T-helper 1 cell treated with Interleukin-12 subunit alpha and Interleukin-12 subunit beta and Interleukin-4 antibody, amounts not matched to agents 30 μg/mL and 1 μg/mL, for 36 hours (primary cell): ENCODE results near the gene ZXDA.

Experiments
- H3K27ac Mint-ChIP-seq: one replicate; pipeline ENCODE4 v1.8.0; 2021; ENCODE audit warnings: mild to moderate bottlenecking, mixed read lengths
- H3K27me3 Mint-ChIP-seq: one replicate; pipeline ENCODE4 v1.8.0; 2021; ENCODE audit warnings: low read depth, mixed read lengths
- H3K36me3 Mint-ChIP-seq: one replicate; pipeline ENCODE4 v1.8.0; 2021; ENCODE audit warnings: low read depth, mixed read lengths
- H3K4me1 Mint-ChIP-seq: one replicate; pipeline ENCODE4 v1.8.0; 2021; ENCODE audit warnings: low read depth, mixed read lengths
- H3K4me3 Mint-ChIP-seq: one replicate; pipeline ENCODE4 v1.8.0; 2021; ENCODE audit warnings: mild to moderate bottlenecking, moderate library complexity, mixed read lengths
- H3K9me3 Mint-ChIP-seq: one replicate; pipeline ENCODE4 v1.8.0; 2021; ENCODE audit warnings: mixed read lengths

ZXDA gene

DNA sequence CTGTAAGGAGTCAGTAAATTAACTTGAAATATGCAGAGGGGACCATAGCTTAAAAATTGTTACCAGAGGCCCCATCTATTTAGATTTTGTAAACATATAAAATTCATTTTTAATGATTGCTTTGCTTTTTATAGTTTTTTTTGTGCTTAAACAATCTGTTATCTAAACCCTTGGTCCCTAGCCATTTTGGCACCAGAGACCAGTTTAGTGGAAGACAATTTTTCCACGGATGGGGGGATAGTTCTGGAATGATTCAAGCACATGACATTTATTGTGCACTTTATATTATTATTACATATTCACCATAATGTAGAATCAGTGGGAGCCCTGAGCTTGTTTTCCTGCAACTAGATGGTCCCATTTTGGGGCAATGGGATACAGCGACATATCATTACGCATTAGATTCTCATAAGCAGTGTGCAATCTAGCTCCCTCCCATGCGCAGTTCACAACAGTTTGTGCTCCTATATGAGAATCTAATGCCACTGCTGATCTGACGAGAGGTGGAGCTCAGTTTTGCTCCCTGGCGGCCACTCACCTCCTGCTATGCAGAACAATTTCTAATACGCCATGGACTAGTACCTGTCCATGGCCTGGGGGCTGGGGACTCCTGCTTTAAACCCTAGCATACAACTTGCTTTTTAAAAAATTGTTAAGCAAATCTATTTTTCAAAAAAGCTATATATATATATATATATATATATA lies 5.9 kb downstream of the ZXDA start:
- Mint-ChIP-seq H3K4me3 (no peak overlapping the region), H3K4me1 (peaks cover 23% of the 10 kb centered on the region), H3K27me3 (no peaks in the 10 kb centered on the region), H3K9me3 (no peaks in the 10 kb centered on the region), H3K36me3 (peaks cover 6% of the 10 kb centered on the region), H3K27ac (no peak overlapping the region)

DNA sequence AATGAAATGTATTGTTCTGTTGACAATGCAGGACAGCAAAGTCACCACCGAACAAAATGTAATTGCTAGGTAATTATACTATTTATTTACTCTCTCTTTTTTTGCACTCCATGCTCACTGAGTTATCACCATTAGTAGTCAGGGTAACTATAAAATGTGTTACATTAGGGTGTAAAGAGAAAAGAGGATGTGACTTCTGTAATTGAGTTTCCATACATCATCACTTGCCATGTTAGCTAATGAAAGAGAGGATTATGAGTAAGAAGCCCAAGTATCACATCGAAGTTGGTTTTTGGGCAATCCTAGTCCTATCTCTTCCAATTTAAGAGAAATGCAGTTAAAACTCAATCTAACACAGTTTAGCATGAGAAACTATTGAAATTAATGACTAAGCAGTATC lies 7.6 kb downstream of the ZXDA start:
- Mint-ChIP-seq H3K27me3 (no peaks in the 10 kb centered on the region), H3K27ac (no peak overlapping the region), H3K4me1 (peaks cover 20% of the 10 kb centered on the region), H3K9me3 (no peaks in the 10 kb centered on the region), H3K4me3 (no peak overlapping the region), H3K36me3 (peaks cover 6% of the 10 kb centered on the region)

DNA sequence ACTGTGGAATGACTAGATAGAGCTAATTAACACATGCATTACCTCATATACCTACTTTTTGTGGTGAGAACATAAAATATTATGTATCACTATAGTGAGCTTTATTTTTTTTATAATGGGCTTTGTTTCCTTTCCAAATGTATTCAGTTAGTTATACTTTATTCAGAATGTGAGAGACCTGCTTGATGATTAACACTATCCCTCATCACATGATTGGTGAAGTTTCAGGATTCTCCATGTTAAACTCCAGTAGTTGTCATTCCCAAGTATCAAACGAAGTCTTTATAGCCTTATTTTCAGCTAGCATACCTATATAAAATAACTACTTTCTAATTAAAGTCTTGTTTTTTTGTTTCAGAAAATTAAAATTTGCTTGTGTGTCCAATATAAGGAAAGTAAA lies 8.8 kb downstream of the ZXDA start:
- H3K9me3 Mint-ChIP-seq, result no peaks in the 10 kb centered on the region
- no peaks in the 10 kb centered on the region for H3K27me3 Mint-ChIP-seq
- H3K36me3 Mint-ChIP-seq, result peaks cover 3% of the 10 kb centered on the region
- H3K4me3 Mint-ChIP-seq, result no peak overlapping the region
- peaks cover 12% of the 10 kb centered on the region for H3K4me1 Mint-ChIP-seq
- no peak overlapping the region for H3K27ac Mint-ChIP-seq

DNA sequence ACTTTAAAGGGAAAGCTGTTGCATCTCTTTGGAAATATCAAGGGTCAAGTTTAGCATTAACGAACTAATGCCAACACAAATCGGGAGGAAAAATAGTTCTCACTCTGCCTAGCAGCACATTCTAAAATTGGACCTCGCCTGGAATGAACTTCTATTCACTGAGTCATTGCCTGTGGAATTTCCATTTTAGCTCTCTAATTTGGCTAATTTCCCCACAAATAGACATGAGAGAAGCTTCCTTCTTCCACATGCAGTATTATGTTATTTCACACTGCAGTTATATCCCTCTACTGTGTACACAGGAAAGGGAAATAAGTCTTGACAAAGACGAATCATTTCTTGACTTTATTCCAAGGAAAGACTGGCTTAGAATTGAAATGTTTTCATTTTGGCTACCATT lies 9.3 kb downstream of the ZXDA start:
- Mint-ChIP-seq H3K9me3 (no peaks in the 10 kb centered on the region), H3K36me3 (no peaks in the 10 kb centered on the region), H3K4me3 (no peak overlapping the region), H3K27me3 (no peaks in the 10 kb centered on the region), H3K4me1 (peaks cover 8% of the 10 kb centered on the region), H3K27ac (no peak overlapping the region)

DNA sequence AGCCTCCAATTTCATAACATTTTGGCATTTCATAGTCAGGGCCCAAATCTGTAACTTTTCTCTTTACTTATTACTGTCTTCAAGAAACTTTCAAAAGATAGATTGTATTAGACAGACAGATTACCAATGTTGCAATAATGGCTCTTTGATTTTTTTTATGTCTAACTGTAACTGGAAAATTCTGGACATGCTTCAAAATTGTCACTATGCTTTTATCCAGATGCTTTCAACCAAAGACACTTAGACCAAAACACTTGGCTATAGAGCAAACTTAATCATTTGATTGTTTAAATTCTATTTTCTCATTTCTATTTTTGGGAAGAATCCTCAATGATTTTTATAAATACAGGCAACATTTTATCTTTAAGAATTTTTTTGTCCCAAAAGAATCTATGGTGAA lies 10.4 kb downstream of the ZXDA start:
- H3K27me3 Mint-ChIP-seq, result no peaks in the 10 kb centered on the region
- peaks cover under 1% of the 10 kb centered on the region for H3K4me1 Mint-ChIP-seq
- H3K9me3 Mint-ChIP-seq, result no peaks in the 10 kb centered on the region
- H3K27ac Mint-ChIP-seq, result no peak overlapping the region
- H3K36me3 Mint-ChIP-seq, result no peaks in the 10 kb centered on the region
- H3K4me3 Mint-ChIP-seq, result no peak overlapping the region

DNA sequence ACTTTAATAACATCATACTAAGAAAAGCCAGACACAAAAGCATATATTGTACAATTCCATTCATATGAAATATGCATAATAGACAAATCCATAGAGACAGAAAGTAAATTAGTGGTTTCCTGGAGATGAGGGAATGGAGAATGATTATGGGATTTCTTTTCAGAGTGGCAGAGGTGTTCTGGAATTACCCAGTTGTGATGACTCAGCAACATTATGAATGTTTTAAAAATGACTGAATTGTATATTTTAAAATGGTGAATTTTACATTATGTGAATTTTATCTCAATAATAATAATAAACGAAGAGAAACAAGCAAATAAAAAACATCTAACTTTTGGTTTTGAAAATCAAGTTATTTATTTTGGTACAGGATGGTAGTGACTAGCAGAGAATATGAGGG lies 11.2 kb downstream of the ZXDA start:
- no peak overlapping the region for H3K27ac Mint-ChIP-seq
- H3K36me3 Mint-ChIP-seq, result no peaks in the 10 kb centered on the region
- H3K9me3 Mint-ChIP-seq, result no peaks in the 10 kb centered on the region
- H3K4me1 Mint-ChIP-seq, result no peaks in the 10 kb centered on the region
- no peak overlapping the region for H3K4me3 Mint-ChIP-seq
- H3K27me3 Mint-ChIP-seq, result no peaks in the 10 kb centered on the region

DNA sequence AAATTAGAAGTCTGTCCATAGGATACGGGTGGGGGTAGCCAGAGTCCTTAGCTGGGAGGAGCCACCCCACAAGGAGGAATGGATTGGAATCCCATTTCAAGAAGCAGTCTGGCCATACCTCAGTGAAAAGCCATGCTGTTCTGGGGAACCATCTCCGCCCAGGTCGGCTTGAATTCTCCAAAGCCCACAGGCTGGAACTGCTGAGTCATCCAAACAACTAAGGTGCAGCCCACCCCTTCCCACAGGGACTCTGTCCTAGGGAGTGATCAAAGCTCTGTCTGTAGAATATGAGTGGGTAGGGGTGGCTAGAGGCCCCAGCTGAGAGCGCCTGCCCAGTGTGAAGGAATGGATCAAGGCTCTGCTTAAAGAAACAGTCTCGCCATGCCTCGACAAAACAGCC lies 38.8 kb downstream of the ZXDA start:
- peaks cover 21% of the 10 kb centered on the region for H3K9me3 Mint-ChIP-seq
- H3K36me3 Mint-ChIP-seq, result no peaks in the 10 kb centered on the region
- H3K4me1 Mint-ChIP-seq, result no peaks in the 10 kb centered on the region
- no peaks in the 10 kb centered on the region for H3K27me3 Mint-ChIP-seq
- H3K4me3 Mint-ChIP-seq, result no peak overlapping the region
- no peak overlapping the region for H3K27ac Mint-ChIP-seq
